Measurements from ENCODE around the gene EYS.

The EYS gene

GRCh38 chr6:64984948-64985347, 722.1 kb downstream of the EYS start:
- H3K27ac ChIP-seq = no peak overlapping the region
- TF ChIP-seq CTCF (IDR thresholded peaks at IDR 0.05) = no peak
- DNase-seq (ENCODE audit: low spot score) = no peak
- H3K4me3 ChIP-seq = no peak overlapping the region

GRCh38 chr6:64983089-64983488, 723.9 kb downstream of the EYS start:
- H3K27ac ChIP-seq = no peak overlapping the region
- H3K4me3 ChIP-seq = no peak overlapping the region
- DNase-seq (ENCODE audit: low spot score) = no peak
- no peak for TF ChIP-seq CTCF (IDR thresholded peaks at IDR 0.05)

- Histone ChIP-seq H3K27ac (no peak overlapping the region), H3K4me3 (no peak overlapping the region)
- TF ChIP-seq CTCF (IDR thresholded peaks at IDR 0.05) = no peak
- no peak for DNase-seq (ENCODE audit: low spot score)
Observed at GRCh38 chr6:64973142-64973541, 733.9 kb downstream of the EYS start.

GRCh38 chr6:64969139-64969538, 737.9 kb downstream of the EYS start:
- H3K27ac ChIP-seq = no peak overlapping the region
- DNase-seq (ENCODE audit: low spot score) = no peak
- H3K4me3 ChIP-seq = no peak overlapping the region
- TF ChIP-seq CTCF (IDR thresholded peaks at IDR 0.05) = no peak

GRCh38 chr6:64955435-64955848, 751.6 kb downstream of the EYS start:
- DNase-seq (ENCODE audit: low spot score) = no peak
- no peak for TF ChIP-seq CTCF (IDR thresholded peaks at IDR 0.05)
- Histone ChIP-seq H3K4me3 (no peak overlapping the region), H3K27ac (no peak overlapping the region)

- H3K4me3 ChIP-seq = no peak overlapping the region
- no peak for DNase-seq (ENCODE audit: low spot score)
- TF ChIP-seq CTCF (IDR thresholded peaks at IDR 0.05) = no peak
- no peak overlapping the region for H3K27ac ChIP-seq
Observed at GRCh38 chr6:64949257-64949656, 757.8 kb downstream of the EYS start.

- TF ChIP-seq CTCF (IDR thresholded peaks at IDR 0.05) = no peak
- H3K27ac ChIP-seq = no peak overlapping the region
- no peak for DNase-seq (ENCODE audit: low spot score)
- no peak overlapping the region for H3K4me3 ChIP-seq
Observed at GRCh38 chr6:64948261-64948660, 758.8 kb downstream of the EYS start.
